Breast epithelium (tissue), 4 donors: ENCODE measurements around the gene DNAJB4. TPM values are rescaled to one million over a fixed set of nuclear protein-coding genes. Genes with fewer than 3 reads are reported as not detected.

Experiments used
- DNase-seq, 2 donors: peaks; one replicate each; pipeline ENCODE4 v3.0.0-alpha.2; 2019; ENCODE audit warnings: low spot score in 2 of 2
- H3K27ac ChIP-seq, 2 donors: fragments of 200-600 bp; sonication (generic) in 1 of 2; one replicate each; pipeline ENCODE4 v1.5.1; 2016 to 2019; ENCODE audit warnings: mild to moderate bottlenecking in 1 of 2
- H3K27me3 ChIP-seq, 2 donors: fragments of 200-600 bp; sonication (generic) in 1 of 2; one replicate each; pipeline versions ENCODE4 v1.5.1 to v1.6.0; 2017 to 2019; ENCODE audit warnings: control low read depth in 1 of 2, mild to moderate bottlenecking in 1 of 2
- H3K36me3 ChIP-seq: fragments of 200-600 bp; one replicate; pipeline ENCODE4 v1.5.1; 2019
- H3K4me1 ChIP-seq, 2 donors: fragments of 200-600 bp; sonication (generic); one replicate each; pipeline ENCODE4 v1.5.1; 2016 to 2019; ENCODE audit warnings: control low read depth in 1 of 2
- H3K4me3 ChIP-seq, 3 donors: fragments of 200-600 bp; sonication (generic); 1 replicate in 2 of 3; 2 replicates in 1 of 3; pipeline ENCODE4 v1.5.1; 2016 to 2019; ENCODE audit warnings: mild to moderate bottlenecking in 3 of 3, moderate library complexity in 2 of 3
- H3K9me3 ChIP-seq, 2 donors: fragments of 200-600 bp; sonication (generic) in 1 of 2; one replicate each; pipeline ENCODE4 v1.5.1; 2016 to 2019; ENCODE audit warnings: control low read depth in 1 of 2
- CTCF ChIP-seq, 3 donors: fragments of 450-650 bp; IDR thresholded peaks; one replicate each; pipeline ENCODE4 v1.5.1; 2016 to 2017; ENCODE audit warnings: antibody characterized with exemption in 3 of 3, mild to moderate bottlenecking in 3 of 3, moderate library complexity in 3 of 3
- POLR2A ChIP-seq: fragments of 450-650 bp; IDR thresholded peaks from one replicate; pipeline ENCODE4 v1.6.1; 2016; ENCODE audit warnings: antibody characterized with exemption, mild to moderate bottlenecking, moderate library complexity
- POLR2AphosphoS5 ChIP-seq, 3 donors: sonication (generic); formaldehyde crosslinking; IDR thresholded peaks; one replicate each; pipeline ENCODE4 v1.6.1; 2017; ENCODE audit warnings: antibody characterized with exemption in 3 of 3
- intact Hi-C: fragments of 100-400 bp; cut with DNase I; formaldehyde crosslinking; loops from one replicate; pipeline ENCODE4 v1.15.1; 2023; ENCODE audit warnings: low total_unique reads
- total RNA-seq, 3 donors: library from RNA; depleted of rRNA; stranded (reverse); fragments of >200 nt; gene quantifications; one replicate each; pipeline ENCODE4 v1.1.0, GENCODE V29; 2016

Gene DNAJB4
- total RNA-seq, 3 donors from 2014 or later = 25.3 to 39.5 (median 31.5) TPM

GRCh38 chr1:77983997-77984355 lies 20.8 kb upstream of the DNAJB4 start:
- intact Hi-C loops = no loop called here
- Histone ChIP-seq H3K4me1 (no peaks in the 10 kb centered on the region), H3K36me3 (no peaks in the 10 kb centered on the region), H3K27me3 (no peaks in the 10 kb centered on the region), H3K27ac (no peak overlapping the region), H3K4me3 (no peak overlapping the region), H3K9me3 (no peaks in the 10 kb centered on the region)
- TF ChIP-seq POLR2AphosphoS5 (IDR thresholded peaks at IDR 0.05) (no peak), POLR2A (no peak), CTCF (IDR thresholded peaks at IDR 0.05) (no peak)
- no peak for DNase-seq

DNA sequence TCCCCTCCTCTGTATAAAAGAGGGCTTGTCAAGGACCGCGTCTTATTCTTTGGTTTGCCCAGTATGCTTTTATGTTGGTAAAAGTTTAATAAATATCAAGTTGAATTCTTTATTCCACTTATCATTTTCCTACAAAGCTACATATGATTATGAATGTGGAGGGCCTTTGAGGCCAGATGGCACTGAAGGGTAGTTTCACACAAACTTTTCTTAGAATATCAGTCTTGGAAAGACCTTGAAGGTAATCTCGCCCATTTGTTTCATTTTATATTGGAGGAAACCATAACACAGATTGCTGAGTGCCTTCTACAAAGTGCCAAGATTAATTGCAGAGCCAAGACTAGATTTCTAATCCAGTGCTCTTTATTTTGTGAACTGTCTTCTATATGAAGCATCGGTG lies 20.1 kb upstream of the DNAJB4 start:
- no peak for DNase-seq
- Histone ChIP-seq H3K27me3 (no peaks in the 10 kb centered on the region), H3K9me3 (no peaks in the 10 kb centered on the region), H3K4me1 (no peaks in the 10 kb centered on the region), H3K27ac (no peak overlapping the region), H3K36me3 (no peaks in the 10 kb centered on the region), H3K4me3 (no peak overlapping the region)
- TF ChIP-seq POLR2AphosphoS5 (IDR thresholded peaks at IDR 0.05) (no peak), POLR2A (no peak), CTCF (IDR thresholded peaks at IDR 0.05) (no peak)
- intact Hi-C loops = no loop called here

DNA sequence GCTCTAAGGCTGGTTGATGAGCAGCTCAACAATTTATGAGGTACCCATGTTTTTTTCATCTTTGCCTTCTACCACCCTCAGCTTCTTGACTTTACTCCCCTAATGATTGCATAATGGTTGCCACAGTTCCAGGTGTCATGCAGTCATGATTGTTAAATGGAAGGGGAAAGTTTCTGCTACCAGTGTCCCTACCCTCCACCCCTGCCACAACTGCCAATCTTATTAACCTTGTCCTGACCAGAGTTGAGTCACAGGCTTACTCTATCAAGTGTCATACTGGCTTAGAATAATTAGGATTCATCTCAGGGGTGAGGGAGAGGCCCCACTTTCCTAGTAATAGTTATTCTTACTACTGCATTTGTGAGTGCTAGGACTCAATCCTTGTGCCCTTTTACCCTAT lies 17.9 kb upstream of the DNAJB4 start:
- H3K4me3 ChIP-seq = no peak overlapping the region
- TF ChIP-seq CTCF (IDR thresholded peaks at IDR 0.05) (no peak), POLR2A (no peak), POLR2AphosphoS5 (IDR thresholded peaks at IDR 0.05) (no peak)
- H3K9me3 ChIP-seq = no peaks in the 10 kb centered on the region
- H3K27me3 ChIP-seq = no peaks in the 10 kb centered on the region
- intact Hi-C loops = no loop called here
- H3K4me1 ChIP-seq = no peaks in the 10 kb centered on the region
- no peaks in the 10 kb centered on the region for H3K36me3 ChIP-seq
- no peak for DNase-seq
- H3K27ac ChIP-seq = no peak overlapping the region

DNA sequence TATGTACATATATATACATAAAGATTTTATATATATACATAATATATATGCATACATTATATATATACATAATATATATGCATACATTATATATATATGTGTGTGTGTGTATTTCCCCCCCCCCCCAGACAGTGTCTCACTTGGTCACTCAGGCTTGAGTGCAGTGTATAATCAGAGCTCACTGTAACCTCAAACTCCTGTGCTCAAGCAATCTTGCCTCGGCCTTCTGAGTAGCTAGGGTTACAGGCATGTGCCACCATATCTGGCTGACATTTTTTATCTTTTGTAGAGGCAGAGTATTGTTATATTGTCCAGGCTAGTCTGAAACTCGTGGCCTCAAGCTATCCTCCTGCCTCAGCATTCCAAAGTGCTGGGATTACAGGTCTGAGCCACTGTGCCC lies 16.8 kb upstream of the DNAJB4 start:
- no peaks in the 10 kb centered on the region for H3K27me3 ChIP-seq
- H3K4me1 ChIP-seq = no peaks in the 10 kb centered on the region
- TF ChIP-seq CTCF (IDR thresholded peaks at IDR 0.05) (no peak), POLR2AphosphoS5 (IDR thresholded peaks at IDR 0.05) (no peak), POLR2A (no peak)
- DNase-seq = no peak
- H3K27ac ChIP-seq = no peak overlapping the region
- no peaks in the 10 kb centered on the region for H3K9me3 ChIP-seq
- no peak overlapping the region for H3K4me3 ChIP-seq
- intact Hi-C loops = no loop called here
- no peaks in the 10 kb centered on the region for H3K36me3 ChIP-seq

GRCh38 chr1:77989744-77990143 lies 15.0 kb upstream of the DNAJB4 start:
- intact Hi-C loops = no loop called here
- no peaks in the 10 kb centered on the region for H3K36me3 ChIP-seq
- DNase-seq = no peak
- TF ChIP-seq CTCF (IDR thresholded peaks at IDR 0.05) (no peak), POLR2A (no peak), POLR2AphosphoS5 (IDR thresholded peaks at IDR 0.05) (no peak)
- H3K4me1 ChIP-seq = no peaks in the 10 kb centered on the region
- no peaks in the 10 kb centered on the region for H3K27me3 ChIP-seq
- no peak overlapping the region for H3K27ac ChIP-seq
- H3K9me3 ChIP-seq = no peaks in the 10 kb centered on the region
- H3K4me3 ChIP-seq = no peak overlapping the region
